AG20443 (cell line): ENCODE results near the gene STN1.

Experiments used
- DNase-seq: peaks from one replicate; pipeline ENCODE4 v3.0.0; 2012; ENCODE audit warnings: low spot score, mixed read lengths

STN1 gene

DNA sequence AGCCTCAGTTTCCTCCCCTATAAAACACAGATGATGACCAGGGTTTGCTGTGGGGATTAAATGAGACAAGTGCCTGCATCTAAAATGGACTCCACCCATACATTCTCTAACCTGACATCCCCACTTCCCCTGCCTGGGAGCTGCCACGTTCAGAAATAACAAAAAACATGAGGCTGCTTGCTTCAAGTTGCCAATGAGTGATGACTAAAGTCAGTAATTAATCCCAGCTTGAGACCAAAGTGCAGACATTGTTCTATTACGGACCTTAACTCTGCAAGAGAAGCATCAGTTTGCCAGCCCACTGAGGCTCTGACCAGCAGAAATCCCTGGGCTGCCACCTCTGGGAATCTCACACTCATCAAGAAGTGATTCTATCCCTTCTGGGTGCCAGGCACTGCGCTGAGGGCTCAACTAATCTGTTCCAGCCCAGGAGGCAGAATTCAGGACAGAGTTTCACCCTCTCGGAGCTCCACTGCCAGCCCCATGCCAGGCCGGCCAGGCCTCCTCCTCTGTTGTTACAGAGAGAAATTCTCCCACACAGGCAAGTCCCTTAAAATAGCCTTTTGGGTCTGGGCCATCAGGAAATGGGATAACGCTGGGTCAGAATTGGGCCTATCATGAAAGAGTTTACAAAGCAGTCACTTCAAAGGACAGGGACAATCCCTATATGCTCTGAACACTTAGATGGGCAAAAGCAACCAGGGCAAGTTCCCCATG is 74.0 kb downstream of the STN1 start:
- peak; percentile 78 for DNase-seq

DNA sequence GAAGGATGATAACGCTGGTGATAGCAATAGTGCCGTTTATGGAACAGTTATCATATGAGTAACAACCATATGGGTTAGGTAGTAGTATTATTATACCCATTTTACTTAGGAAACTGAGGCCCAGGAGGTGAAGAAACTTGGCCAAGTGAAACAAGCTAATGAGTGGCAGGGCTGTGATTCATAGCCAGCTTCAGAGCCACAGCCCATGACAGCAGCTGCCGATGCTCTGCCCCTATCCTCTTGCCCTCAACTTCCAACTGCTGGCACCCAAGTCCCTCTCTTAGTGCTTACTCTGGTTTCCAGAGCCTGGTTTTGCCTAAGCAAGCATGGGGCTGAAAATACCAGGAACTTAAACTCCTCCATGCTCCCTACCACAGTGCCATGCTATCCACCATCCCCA is 74.9 kb downstream of the STN1 start:
- no peak for DNase-seq

GRCh38 chr10:103842605-103843004 is 75.4 kb downstream of the STN1 start:
- no peak for DNase-seq

- DNase-seq: no peak
Measured at GRCh38 chr10:103841519-103841918, 76.5 kb downstream of the STN1 start.

DNA sequence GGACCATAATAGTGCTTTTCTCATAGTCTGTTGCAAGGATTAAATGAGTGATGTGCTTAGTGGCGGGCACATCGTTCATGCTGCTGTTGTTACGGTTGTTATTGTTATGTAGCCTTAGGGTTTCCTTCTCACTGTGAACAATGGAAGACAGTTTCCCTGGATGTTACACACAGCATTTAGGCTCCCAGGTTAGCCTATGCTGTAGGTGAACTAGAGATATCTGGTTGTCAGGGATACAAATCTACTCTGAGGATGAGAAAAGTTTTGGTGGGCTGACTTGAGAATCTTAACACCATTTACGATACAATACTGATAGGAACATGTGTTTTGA is 77.3 kb downstream of the STN1 start:
- no peak for DNase-seq

DNA sequence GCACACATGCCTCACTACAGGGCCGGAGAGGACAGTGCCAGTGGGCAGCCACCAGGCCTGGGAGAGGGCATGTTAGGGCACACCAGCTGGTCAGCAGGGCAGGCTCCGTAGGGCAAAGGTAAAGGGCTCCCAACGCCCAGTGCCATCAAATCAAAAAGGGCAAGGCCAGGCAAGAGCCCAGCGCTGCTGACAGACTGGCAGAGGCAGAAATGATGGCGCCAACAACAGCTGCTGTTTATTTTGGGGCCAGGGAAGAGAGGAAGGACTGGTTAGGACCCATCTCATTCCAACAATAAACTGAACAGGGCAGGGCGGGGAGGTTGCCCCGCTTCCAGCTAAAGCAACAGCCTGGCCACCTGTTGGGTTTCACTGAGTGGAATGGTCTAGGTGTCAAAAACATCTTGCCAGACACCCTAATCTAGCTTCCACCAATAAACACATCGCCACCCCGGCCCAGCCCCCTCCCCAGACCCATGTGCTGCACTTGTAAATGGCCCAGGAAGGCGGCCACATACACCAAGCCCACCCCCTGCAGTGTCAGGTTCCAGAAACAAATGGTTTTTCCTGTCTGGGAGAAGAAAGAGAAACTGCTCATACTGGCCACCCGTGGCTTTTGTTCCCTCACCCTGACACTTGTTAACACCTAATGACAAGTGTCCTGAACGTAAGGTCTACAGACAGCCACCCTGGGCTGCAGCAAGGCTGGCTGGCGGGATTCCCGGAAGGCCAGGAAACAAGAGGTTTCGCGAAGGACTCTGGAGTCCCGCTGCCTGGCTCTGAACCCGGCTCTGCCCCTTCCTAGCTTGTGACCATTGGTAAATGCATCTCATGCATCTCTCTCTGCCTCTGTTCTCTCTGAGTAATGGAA is 77.9 kb downstream of the STN1 start:
- DNase-seq: no peak

- no peak for DNase-seq
Measured at GRCh38 chr10:103839519-103839871, 78.5 kb downstream of the STN1 start.

DNA sequence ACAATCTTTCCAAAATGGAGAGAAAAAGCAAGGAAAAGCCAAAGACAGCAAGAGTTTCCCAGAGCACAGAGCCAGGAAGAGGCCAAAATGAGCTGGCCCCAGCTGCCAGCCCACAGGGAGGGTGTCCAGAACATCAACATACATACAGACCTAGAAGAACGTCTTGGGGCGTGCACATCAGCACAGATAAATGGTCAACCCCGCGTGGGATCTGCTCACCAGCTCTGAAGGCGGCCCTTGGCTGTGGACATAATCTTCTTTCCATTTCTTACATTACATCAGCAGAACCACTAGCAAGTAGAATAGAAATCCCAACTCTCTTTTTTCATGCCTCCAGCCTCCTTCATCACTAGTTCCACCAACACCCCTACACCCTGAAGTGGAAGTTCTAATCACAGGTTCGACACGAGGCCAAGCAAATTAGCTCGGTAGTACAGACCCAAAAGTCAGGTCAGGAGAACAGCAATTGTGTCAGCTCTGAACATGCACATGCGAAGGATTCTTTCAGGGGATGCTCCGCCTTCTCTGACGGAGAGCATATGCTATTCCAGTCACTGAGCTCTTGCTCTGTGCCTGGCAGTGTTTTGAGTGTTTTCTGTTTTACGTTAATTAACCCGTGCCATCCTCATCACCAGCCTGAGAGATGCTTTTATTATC is 79.0 kb downstream of the STN1 start:
- peak; percentile 55 for DNase-seq

DNA sequence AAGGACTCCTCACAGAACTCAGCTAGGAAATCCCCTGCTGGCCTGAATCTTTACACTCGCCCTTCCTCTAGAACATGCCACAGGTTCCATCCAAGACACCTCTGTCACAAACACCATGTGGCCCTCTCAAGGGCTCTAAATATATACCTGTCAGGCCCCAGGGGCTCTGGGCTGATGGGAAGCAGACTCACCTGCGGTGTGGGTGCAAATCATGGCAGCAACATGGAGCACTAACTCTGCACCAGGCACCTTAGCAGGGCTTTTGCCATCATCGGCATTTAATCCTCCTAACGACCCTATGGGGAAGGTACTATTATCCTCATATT is 80.0 kb downstream of the STN1 start:
- no peak for DNase-seq

DNA sequence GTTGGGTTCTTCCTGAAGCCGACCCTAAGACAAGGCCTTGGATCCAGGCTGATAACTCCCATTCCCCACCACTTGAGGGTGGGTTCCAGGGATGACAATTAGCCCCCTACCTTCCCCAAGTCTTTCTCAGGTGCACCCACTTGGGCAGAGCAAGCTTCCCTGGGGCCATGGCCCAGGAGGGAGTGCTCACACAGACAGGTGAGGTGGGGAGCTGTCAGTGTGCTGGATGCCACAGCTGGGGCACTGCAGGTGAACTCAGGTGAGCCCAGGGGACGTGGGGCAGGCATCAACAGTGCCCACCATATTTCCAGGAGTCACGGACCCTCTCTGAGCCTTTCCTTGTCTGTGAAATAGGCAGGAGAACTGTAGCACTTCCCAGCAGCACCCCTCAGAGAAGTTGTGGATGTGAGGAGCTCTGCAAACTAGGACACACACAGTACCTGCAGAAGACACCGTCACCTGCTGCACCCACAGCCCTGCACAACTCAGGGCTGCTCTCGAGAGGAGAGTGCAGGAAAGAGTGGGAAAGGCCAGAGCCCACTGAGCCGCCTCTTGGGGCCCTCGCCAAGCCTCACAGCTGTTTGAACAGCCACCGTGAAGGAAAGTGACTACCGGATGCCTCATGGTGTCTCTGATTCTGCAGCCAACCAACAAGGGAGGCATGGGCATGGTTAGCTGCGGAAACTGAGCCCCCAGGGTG is 80.5 kb downstream of the STN1 start:
- no peak for DNase-seq

DNA sequence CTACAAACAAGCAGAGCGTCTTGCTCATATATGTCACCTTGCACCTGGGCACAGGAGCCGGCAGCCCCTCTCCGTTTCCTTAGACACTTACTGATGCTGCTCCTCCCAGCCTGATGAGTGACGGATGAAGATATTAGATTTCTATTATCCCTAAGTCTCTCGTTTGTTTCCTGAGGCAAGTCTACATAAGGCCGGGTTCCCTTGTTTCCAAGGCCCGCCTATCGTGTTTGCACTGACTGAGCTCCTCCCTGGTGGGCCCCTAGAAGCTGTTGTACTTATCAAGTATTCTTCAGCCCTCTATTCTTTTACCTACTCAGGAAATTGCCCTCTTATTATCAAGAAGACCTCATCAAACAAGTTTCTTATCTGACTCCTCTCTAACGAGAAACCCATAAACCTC is 81.1 kb downstream of the STN1 start:
- no peak for DNase-seq

DNA sequence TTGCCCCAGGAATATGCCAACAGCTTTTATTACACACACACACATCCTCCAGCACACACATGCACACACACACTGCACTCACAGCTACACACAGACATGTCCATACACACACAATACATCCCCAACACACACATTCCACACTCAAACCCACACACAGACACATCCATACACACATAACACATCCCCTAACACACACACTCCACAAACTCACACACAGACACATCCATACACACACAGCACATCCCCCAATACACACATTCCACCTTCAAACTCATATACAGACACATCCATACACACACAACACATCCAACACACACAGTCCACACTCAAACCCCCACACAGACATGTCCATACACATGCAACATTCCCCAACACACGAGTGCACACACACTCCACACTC is 81.7 kb downstream of the STN1 start:
- DNase-seq: no peak

DNA sequence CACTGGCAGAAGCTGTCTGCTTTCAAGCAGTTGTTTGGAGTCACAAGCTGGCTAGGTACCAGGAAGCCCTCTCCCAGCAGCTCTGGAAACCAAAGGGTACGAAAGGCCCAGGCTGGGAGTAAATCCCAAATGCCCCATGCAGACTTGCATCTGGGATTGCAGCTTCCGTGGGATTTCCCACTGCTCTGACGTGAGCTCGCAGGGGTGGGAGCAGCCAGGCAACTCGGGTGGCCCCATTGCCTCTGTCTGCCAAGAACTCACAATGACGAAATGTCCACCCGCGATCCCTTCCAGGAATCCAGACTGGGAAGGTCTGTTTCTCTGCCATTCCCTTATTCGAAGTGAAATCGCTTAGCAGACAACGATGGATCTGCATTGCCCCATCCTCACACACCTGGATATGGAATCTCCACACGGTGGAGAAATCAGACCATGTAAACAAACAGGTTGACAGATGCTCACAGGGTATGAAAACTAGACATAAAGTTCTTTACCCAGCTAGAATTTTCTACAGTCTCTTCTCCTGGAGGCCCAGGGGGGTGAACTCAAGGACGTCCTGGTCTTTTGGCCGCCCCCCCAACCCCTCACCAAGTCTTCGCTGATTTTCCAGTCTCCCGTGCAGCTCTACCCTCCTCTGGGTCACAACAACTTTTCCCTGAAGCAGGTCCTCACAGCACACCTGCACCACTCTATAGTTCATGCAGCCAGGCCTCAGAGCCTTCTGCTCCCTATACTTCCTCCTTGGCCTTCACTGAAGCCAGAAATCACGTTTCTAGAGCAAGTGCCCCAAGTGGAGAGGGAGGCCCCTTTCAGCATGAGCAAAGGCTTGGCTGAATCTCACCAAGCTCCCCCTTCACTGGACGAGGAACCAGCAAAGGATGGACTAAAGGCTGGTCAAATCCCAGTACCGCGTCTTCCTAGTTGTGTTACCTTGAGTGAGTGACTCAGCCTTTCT is 82.6 kb downstream of the STN1 start:
- DNase-seq: peak; percentile 90

DNA sequence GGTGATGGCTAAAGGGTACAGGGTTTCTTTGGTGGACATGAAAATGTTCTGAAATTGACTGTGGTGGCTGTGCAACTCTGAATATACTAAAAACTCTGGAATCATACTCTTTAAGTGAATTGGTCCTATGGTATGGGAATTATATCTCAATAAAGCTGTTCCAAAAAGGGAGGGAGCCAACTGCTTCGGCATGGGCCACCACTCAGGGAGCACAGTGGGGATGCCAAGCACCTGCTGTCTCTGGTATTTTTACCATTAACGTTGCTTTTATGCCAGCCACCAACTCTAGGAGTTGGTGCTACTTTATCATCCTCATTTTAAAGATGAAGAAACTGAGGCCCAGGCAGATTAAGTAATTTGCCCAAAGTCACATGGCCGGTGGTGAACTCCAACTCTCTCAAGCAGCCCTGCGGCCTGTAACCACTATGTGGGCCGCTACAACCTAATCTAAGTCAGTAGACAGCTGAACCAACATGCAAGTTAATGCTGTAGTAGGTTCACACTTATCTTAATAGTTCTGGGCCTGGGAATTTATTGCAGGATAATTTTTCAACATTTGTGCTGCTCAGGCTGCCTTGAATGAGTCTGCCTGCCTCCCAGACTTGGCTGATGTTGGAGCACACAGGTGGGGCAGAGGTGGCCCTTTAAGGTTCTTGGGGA is 83.4 kb downstream of the STN1 start:
- DNase-seq: no peak

DNA sequence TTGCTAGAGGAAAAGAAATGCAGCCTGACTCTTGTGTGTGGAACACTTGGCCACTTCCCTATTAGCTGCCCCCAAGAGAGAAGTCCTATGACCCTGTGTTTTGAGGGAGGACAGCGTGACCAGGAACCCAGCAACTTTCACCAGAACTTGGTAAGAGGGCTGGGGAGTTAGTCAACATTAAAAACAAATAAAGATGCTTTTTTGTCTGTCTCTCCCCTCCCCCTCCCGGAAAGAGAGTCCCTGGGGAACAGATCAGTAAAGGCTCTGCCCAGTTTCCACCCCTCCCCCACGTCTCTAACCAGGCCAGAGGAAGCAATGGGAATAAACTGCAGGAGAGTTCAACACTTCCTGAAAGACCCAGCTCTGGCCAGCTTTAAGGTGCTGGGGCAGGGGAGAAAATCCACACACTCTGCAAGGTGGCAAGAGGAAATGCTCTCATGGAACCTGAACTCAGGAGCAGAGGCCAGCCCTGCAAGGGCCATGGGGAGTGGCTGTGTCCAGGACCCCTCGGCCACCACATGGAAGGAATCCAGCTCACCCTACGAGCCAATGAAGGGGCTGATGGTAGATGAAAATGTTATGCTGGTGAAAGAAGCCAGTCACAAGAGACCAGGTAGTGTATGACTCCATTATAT is 84.1 kb downstream of the STN1 start:
- no peak for DNase-seq

DNA sequence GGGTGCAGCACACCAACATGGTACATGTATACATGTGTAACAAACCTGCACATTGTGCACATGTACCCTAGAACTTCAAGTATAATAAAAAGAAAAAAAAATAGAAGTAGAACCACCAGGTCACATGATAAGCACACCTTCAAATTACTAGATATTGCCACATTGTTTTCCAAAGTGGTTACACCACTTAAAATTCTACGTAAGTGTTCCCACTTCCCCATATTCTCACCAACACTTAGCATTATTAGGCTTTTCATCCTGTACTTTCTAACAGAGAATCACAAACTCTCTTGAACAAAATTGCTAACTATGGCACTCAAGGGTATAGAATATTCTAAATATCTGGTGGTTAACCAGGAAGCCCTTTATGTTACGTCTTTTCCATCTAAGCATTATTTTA is 85.2 kb downstream of the STN1 start:
- no peak for DNase-seq
